Natural killer cell (primary cell): Measurements from ENCODE around the gene SMAD7. TPM values are rescaled to one million over a fixed set of nuclear protein-coding genes. Genes with fewer than 3 reads are reported as not detected.

Source experiments
- ATAC-seq, 3 donors: fragments of 150-1000 bp in 2 of 3; fragments of 200-7000 bp in 1 of 3; cut with Tn5 transposase; 1 replicate in 1 of 3; 2 replicates in 2 of 3; pipeline ENCODE4 v1.10.0; 2021; ENCODE audit warnings: mild to moderate bottlenecking in 2 of 3, moderate library complexity in 2 of 3
- DNase-seq, 2 donors: peaks; one replicate each; pipeline versions ENCODE4 v3.0.0 to v3.0.0-alpha.2; 2013 to 2021; ENCODE audit warnings: mixed read lengths in 1 of 2
- H3K27ac ChIP-seq: one replicate; pipeline ENCODE4 v1.5.1; 2013; ENCODE audit warnings: mild to moderate bottlenecking, low read length
- H3K27me3 ChIP-seq: one replicate; pipeline ENCODE4 v1.6.1; 2013; ENCODE audit warnings: low read length; ENCODE audit not compliant: control insufficient read depth, insufficient read depth
- H3K36me3 ChIP-seq: one replicate; pipeline ENCODE4 v1.6.1; 2013; ENCODE audit warnings: low read length; ENCODE audit not compliant: control insufficient read depth, insufficient read depth
- H3K4me1 ChIP-seq: one replicate; pipeline ENCODE4 v1.6.1; 2013; ENCODE audit warnings: low read length; ENCODE audit not compliant: control insufficient read depth, insufficient read depth
- H3K4me3 ChIP-seq: one replicate; pipeline ENCODE4 v1.5.1; 2013; ENCODE audit warnings: low read length
- H3K9me3 ChIP-seq: one replicate; pipeline ENCODE4 v1.6.1; 2013; ENCODE audit warnings: low read length; ENCODE audit not compliant: control insufficient read depth, insufficient read depth
- H3K27ac Mint-ChIP-seq, 2 donors: one replicate each; pipeline ENCODE4 v1.8.0; 2022; ENCODE audit warnings: mild to moderate bottlenecking in 2 of 2, mixed read lengths in 2 of 2, moderate library complexity in 1 of 2
- H3K27me3 Mint-ChIP-seq, 2 donors: one replicate each; pipeline ENCODE4 v1.8.0; 2022; ENCODE audit warnings: low read depth in 2 of 2, mixed read lengths in 2 of 2
- H3K36me3 Mint-ChIP-seq: one replicate; pipeline ENCODE4 v1.8.0; 2022; ENCODE audit warnings: mixed read lengths
- H3K4me1 Mint-ChIP-seq, 2 donors: one replicate each; pipeline ENCODE4 v1.8.0; 2022; ENCODE audit warnings: mixed read lengths in 2 of 2
- H3K4me3 Mint-ChIP-seq: one replicate; pipeline ENCODE4 v1.8.0; 2022; ENCODE audit warnings: mild to moderate bottlenecking, moderate library complexity, mixed read lengths
- H3K9me3 Mint-ChIP-seq, 2 donors: one replicate each; pipeline ENCODE4 v1.8.0; 2022; ENCODE audit warnings: mixed read lengths in 2 of 2
- WGBS: methylation state at CpG from one replicate; pipeline ENCODE4 v1.1.7; 2013; ENCODE audit warnings: missing lambda C conversion rate; ENCODE audit not compliant: insufficient coverage; 5-methylcytosine and 5-hydroxymethylcytosine counted together
- intact Hi-C: fragments of 100-400 bp; cut with micrococcal nuclease; formaldehyde crosslinking; loops from one replicate; pipeline ENCODE4 v1.14.2; 2022
- total RNA-seq, 4 donors: library from RNA; stranded (reverse); fragments of 120-200 nt in 1 of 4; gene quantifications; one replicate each; pipeline versions ENCODE4 v1.2.3 to v1.2.4, GENCODE V29; 2013 to 2022
- TF ChIP-seq, protein P1 (sequence below): fragments of 200-600 bp; IDR thresholded peaks from one replicate; pipeline ENCODE4 v1.8.0; 2022; ENCODE audit warnings: antibody characterized with exemption

The SMAD7 gene
- total RNA-seq, 3 donors from 2014 or later (not counting 1 experiment from before 2014, with no cell fraction given), result 127 to 204 (median 182) TPM

GRCh38 chr18:48942086-48942485, 8.7 kb downstream of the SMAD7 start:
- Mint-ChIP-seq H3K4me3 (peak overlapping the region; percentile 88), H3K4me1 (peaks cover 90 to 99% of the 10 kb centered on the region in 2 donors), H3K27ac (peak overlapping the region; percentile 95 to 99), H3K27me3 (no peaks in the 10 kb centered on the region), H3K9me3 (no peaks in the 10 kb centered on the region), H3K36me3 (peaks cover 7% of the 10 kb centered on the region)
- Histone ChIP-seq H3K9me3 (no peaks in the 10 kb centered on the region), H3K27ac (peak overlapping the region; percentile 79), H3K36me3 (peaks cover 33% of the 10 kb centered on the region), H3K4me1 (peaks cover 99% of the 10 kb centered on the region), H3K4me3 (no peak overlapping the region), H3K27me3 (no peaks in the 10 kb centered on the region)
- ATAC-seq, result no peak
- WGBS, result 98% methylated on average over 8 of the region's 8 CpGs
- TF ChIP-seq, protein P1, sequence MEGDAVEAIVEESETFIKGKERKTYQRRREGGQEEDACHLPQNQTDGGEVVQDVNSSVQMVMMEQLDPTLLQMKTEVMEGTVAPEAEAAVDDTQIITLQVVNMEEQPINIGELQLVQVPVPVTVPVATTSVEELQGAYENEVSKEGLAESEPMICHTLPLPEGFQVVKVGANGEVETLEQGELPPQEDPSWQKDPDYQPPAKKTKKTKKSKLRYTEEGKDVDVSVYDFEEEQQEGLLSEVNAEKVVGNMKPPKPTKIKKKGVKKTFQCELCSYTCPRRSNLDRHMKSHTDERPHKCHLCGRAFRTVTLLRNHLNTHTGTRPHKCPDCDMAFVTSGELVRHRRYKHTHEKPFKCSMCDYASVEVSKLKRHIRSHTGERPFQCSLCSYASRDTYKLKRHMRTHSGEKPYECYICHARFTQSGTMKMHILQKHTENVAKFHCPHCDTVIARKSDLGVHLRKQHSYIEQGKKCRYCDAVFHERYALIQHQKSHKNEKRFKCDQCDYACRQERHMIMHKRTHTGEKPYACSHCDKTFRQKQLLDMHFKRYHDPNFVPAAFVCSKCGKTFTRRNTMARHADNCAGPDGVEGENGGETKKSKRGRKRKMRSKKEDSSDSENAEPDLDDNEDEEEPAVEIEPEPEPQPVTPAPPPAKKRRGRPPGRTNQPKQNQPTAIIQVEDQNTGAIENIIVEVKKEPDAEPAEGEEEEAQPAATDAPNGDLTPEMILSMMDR, result no peak
- intact Hi-C loops, result loop anchor here (10.0 kb wide), 2 partner anchors 267 to 873 kb away; partner anchors contain the start of gene ACAA2
- DNase-seq, result no peak

DNA sequence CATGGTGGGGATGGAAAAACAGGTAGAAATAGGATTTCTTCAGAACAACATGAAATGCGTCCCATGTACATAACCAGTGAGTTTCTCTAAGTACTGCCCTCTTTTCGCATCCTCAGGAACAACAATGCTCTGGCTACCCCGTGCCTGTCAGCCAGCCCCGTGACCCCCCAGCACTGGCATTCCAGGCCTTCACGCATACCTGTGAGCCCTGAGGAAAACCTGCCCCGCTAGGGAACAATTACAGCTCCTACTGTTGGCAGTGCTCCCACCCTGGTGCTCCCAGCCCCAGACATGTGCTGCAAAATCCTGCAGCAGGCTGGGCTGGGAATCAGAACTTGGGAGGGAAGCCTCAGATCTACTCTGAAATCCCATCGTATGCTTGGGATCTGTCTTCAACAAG, 9.1 kb downstream of the SMAD7 start:
- intact Hi-C loops, result loop anchor here (1.0 to 10.0 kb wide), 4 partner anchors 10 to 873 kb away; partner anchors contain the start of gene ACAA2
- peaks cover 3% of the 10 kb centered on the region for H3K36me3 Mint-ChIP-seq
- H3K27ac Mint-ChIP-seq, result peak overlapping the region; percentile 95 to 99
- H3K4me1 ChIP-seq, result peaks cover 100% of the 10 kb centered on the region
- peak overlapping the region; percentile 88 for H3K4me3 Mint-ChIP-seq
- TF ChIP-seq, protein P1, result no peak
- ATAC-seq (no peak), DNase-seq (no peak)
- no peaks in the 10 kb centered on the region for H3K9me3 ChIP-seq
- H3K27me3 ChIP-seq, result no peaks in the 10 kb centered on the region
- peaks cover 30% of the 10 kb centered on the region for H3K36me3 ChIP-seq
- peaks cover 87 to 96% of the 10 kb centered on the region in 2 donors for H3K4me1 Mint-ChIP-seq
- 95% methylated on average over 7 of the region's 7 CpGs for WGBS
- H3K27me3 Mint-ChIP-seq, result no peaks in the 10 kb centered on the region
- peak overlapping the region; percentile 79 for H3K27ac ChIP-seq
- H3K9me3 Mint-ChIP-seq, result no peaks in the 10 kb centered on the region
- no peak overlapping the region for H3K4me3 ChIP-seq

DNA sequence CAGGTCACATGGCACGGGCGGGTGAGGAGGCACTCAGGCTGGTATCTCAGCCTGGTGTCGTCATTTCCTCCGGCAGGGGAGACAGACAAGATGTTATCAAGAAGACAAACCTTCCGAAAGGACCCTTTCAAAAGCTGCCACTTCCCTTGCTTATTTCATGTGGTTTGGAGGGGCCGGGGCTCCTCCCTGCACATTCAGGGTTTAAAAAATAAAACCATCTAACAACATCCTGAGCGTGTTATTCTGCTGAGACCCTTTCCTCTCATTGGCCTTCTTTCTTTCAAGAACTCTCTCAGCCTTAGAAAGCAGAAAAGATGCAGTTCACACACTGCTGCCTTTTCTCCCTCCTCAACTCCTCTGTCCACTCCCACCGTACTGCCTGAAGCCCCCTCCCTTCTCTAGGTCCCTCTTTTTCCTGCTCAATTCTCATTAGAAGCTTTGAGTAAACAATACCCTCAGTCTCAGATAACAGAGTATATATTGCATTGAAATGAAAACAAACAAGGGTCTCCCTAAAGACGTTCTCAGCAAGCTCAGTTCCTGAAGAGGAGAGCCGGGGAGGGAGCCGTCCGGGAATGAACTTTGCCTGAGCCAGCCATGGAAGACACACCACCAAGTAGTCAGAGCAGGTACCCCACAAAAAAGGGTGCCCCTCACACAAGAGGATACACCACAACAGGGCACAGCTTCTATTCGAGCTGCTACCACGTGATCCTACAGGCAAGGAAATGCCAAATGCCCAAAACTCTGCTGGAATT, 9.7 kb downstream of the SMAD7 start:
- Histone ChIP-seq H3K9me3 (no peaks in the 10 kb centered on the region), H3K4me3 (peak overlapping the region; percentile 1), H3K27ac (peak overlapping the region; percentile 79), H3K36me3 (peaks cover 27% of the 10 kb centered on the region), H3K4me1 (peaks cover 99% of the 10 kb centered on the region), H3K27me3 (no peaks in the 10 kb centered on the region)
- 29% methylated on average over 14 of the region's 14 CpGs for WGBS
- Mint-ChIP-seq H3K4me3 (peak overlapping the region; percentile 88), H3K4me1 (peaks cover 89 to 95% of the 10 kb centered on the region in 2 donors), H3K9me3 (no peaks in the 10 kb centered on the region), H3K36me3 (no peaks in the 10 kb centered on the region), H3K27me3 (no peaks in the 10 kb centered on the region), H3K27ac (peak overlapping the region; percentile 95 to 99)
- ATAC-seq, result peak; percentile 76 to 91 (median 84)
- TF ChIP-seq, protein P1, result no peak
- intact Hi-C loops, result loop anchor here (1.0 to 10.0 kb wide), 5 partner anchors 10 to 874 kb away; partner anchors contain the start of gene ACAA2
- peak; percentile 76 to 98 for DNase-seq
